Caco-2 (cell line): ENCODE data around the gene TNS1. TPM values are rescaled to one million over a fixed set of nuclear protein-coding genes. Genes with fewer than 3 reads are reported as not detected.
A peak's percentile ranks its signal among the peaks of the same experiment; 100 is the strongest.

Source experiments
- BruUV-seq: library from RNA; stranded (reverse); fragments of 400-500 nt; replicated peaks from 2 replicates; lab custom pipeline; 2021; lab: Mats Ljungman, UMichigan
- CTCF ChIA-PET: fragments of 300-600 bp; sonication (Branson Sonifier 250); formaldehyde crosslinking; loops from one replicate; lab custom pipeline; 2022; ENCODE audit warnings: antibody characterized with exemption; lab: Charles Lee
- POLR2A ChIA-PET: fragments of 300-600 bp; sonication (Branson Sonifier 250); formaldehyde crosslinking; loops from one replicate; lab custom pipeline; 2022; ENCODE audit warnings: antibody characterized with exemption; lab: Charles Lee
- DNase-seq, 2 experiments: peaks; one replicate each; pipeline versions ENCODE4 v3.0.0 to v3.0.0-alpha.2; 2020 to 2022
- H3K27me3 ChIP-seq: replicated peaks from 2 replicates; pipeline ENCODE4 v1.6.0; 2011; ENCODE audit warnings: low read length; ENCODE audit not compliant: control insufficient read depth, insufficient read depth
- H3K36me3 ChIP-seq: 2 replicates; pipeline ENCODE4 v1.5.1; 2011; ENCODE audit warnings: low read length; ENCODE audit not compliant: control insufficient read depth, insufficient read depth
- H3K4me1 ChIP-seq: fragments of 250-450 bp; sonication (Bioruptor Pico); 2 replicates; pipeline ENCODE4 v1.5.1; 2020; ENCODE audit warnings: mild to moderate bottlenecking
- H3K4me3 ChIP-seq: 2 replicates; pipeline ENCODE4 v1.5.1; 2011; ENCODE audit warnings: low read depth, mild to moderate bottlenecking, control low read depth, low read length
- H3K9me3 ChIP-seq: fragments of 250-450 bp; sonication (Bioruptor Pico); 2 replicates; pipeline ENCODE4 v1.5.1; 2020; ENCODE audit warnings: mild to moderate bottlenecking, moderate library complexity
- H3K27ac Mint-ChIP-seq: one replicate; pipeline ENCODE4 v1.8.0; 2022; ENCODE audit warnings: mixed read lengths; ENCODE audit not compliant: unreplicated experiment
- H3K27me3 Mint-ChIP-seq: one replicate; pipeline ENCODE4 v1.8.0; 2022; ENCODE audit warnings: mixed read lengths; ENCODE audit not compliant: insufficient read depth, unreplicated experiment
- H3K36me3 Mint-ChIP-seq: one replicate; pipeline ENCODE4 v1.8.0; 2022; ENCODE audit warnings: mild to moderate bottlenecking, mixed read lengths; ENCODE audit not compliant: insufficient read depth, unreplicated experiment
- H3K4me1 Mint-ChIP-seq: one replicate; pipeline ENCODE4 v1.8.0; 2022; ENCODE audit warnings: low read depth, mixed read lengths; ENCODE audit not compliant: unreplicated experiment
- H3K4me3 Mint-ChIP-seq: one replicate; pipeline ENCODE4 v1.8.0; 2022; ENCODE audit warnings: mild to moderate bottlenecking, moderate library complexity, mixed read lengths; ENCODE audit not compliant: unreplicated experiment
- H3K9me3 Mint-ChIP-seq: one replicate; pipeline ENCODE4 v1.8.0; 2022; ENCODE audit warnings: mixed read lengths; ENCODE audit not compliant: unreplicated experiment
- CTCF ChIP-seq, 2 experiments: fragments of 200-600 bp in 1 of 2; IDR thresholded peaks; 1 replicate in 1 of 2; 2 replicates in 1 of 2; pipeline versions ENCODE4 v1.5.1 to v1.8.0; 2011 to 2022; ENCODE audit warnings: antibody characterized with exemption in 1 of 2, control low read depth in 1 of 2, inconsistent platforms in 1 of 2, low read depth in 1 of 2, low read length in 1 of 2, mild to moderate bottlenecking in 1 of 2, moderate library complexity in 1 of 2; ENCODE audit not compliant: insufficient read depth in 1 of 2, severe bottlenecking in 1 of 2, unreplicated experiment in 1 of 2
- intact Hi-C: fragments of 100-400 bp; cut with micrococcal nuclease; formaldehyde crosslinking; loops from one replicate; pipeline ENCODE4 v1.10.0; 2022; ENCODE audit not compliant: unreplicated experiment
- total RNA-seq: library from RNA; stranded (reverse); gene quantifications from 2 replicates; pipeline ENCODE4 v1.2.3, GENCODE V29; 2022

The TNS1 gene
- total RNA-seq, 1 experiment from 2014 or later = 16.1 TPM

GRCh38 chr2:218009765-218010139 lies 7.0 kb upstream of the TNS1 start:
- H3K27me3 ChIP-seq = no peaks in the 10 kb centered on the region; the same call in 1 of the 2 replicates

GRCh38 chr2:218009231-218009630 lies 6.4 kb upstream of the TNS1 start:
- no peaks in the 10 kb centered on the region for H3K36me3 Mint-ChIP-seq
- Histone ChIP-seq H3K27me3 (no peaks in the 10 kb centered on the region; the same call in 1 of the 2 replicates), H3K4me1 (no peaks in the 10 kb centered on the region), H3K4me3 (peak overlapping the region; percentile 80), H3K9me3 (no peaks in the 10 kb centered on the region), H3K36me3 (no peaks in the 10 kb centered on the region)
- intact Hi-C loops = no loop called here
- TF ChIP-seq CTCF (IDR thresholded peaks at IDR 0.05; ENCODE audit: insufficient read depth in 1 of 2, low read depth in 1 of 2, low read length in 1 of 2, severe bottlenecking in 1 of 2, unreplicated experiment in 1 of 2) = no peak
- H3K27ac Mint-ChIP-seq = no peak overlapping the region
- H3K4me3 Mint-ChIP-seq = peak overlapping the region; percentile 75
- peaks cover 11% of the 10 kb centered on the region for H3K27me3 Mint-ChIP-seq
- no peak for DNase-seq
- H3K4me1 Mint-ChIP-seq = no peaks in the 10 kb centered on the region
- POLR2A ChIA-PET = no interaction called here
- BruUV-seq = no TSS peak
- H3K9me3 Mint-ChIP-seq = no peaks in the 10 kb centered on the region
- CTCF ChIA-PET = interaction anchor here (0.6 to 1.6 kb wide), 2 partner anchors 15 to 81 kb away, joined by 3 to 4 read pairs; no protein-coding TSS in a partner anchor

More at GRCh38 chr2:218009765-218010139, 7.0 kb upstream of the TNS1 start:
- Mint-ChIP-seq H3K9me3 (no peaks in the 10 kb centered on the region), H3K27ac (no peak overlapping the region), H3K4me1 (no peaks in the 10 kb centered on the region), H3K27me3 (peaks cover 13% of the 10 kb centered on the region), H3K36me3 (no peaks in the 10 kb centered on the region), H3K4me3 (peak overlapping the region; percentile 75)
- intact Hi-C loops = loop anchor here (1.0 kb wide), 1 partner anchor 25 kb away; no protein-coding TSS in a partner anchor
- DNase-seq = no peak
- BruUV-seq = no TSS peak
- H3K4me1 ChIP-seq = no peaks in the 10 kb centered on the region
- no peak for TF ChIP-seq CTCF (IDR thresholded peaks at IDR 0.05; ENCODE audit: insufficient read depth in 1 of 2, low read depth in 1 of 2, low read length in 1 of 2, severe bottlenecking in 1 of 2, unreplicated experiment in 1 of 2)
- peak overlapping the region; percentile 80 for H3K4me3 ChIP-seq
- POLR2A ChIA-PET = no interaction called here
- H3K36me3 ChIP-seq = no peaks in the 10 kb centered on the region
- CTCF ChIA-PET = interaction anchor here (0.6 to 1.6 kb wide), 2 partner anchors 16 to 81 kb away, joined by 3 to 4 read pairs; no protein-coding TSS in a partner anchor
- no peaks in the 10 kb centered on the region for H3K9me3 ChIP-seq

- no peak for TF ChIP-seq CTCF (IDR thresholded peaks at IDR 0.05; ENCODE audit: insufficient read depth in 1 of 2, low read depth in 1 of 2, low read length in 1 of 2, severe bottlenecking in 1 of 2, unreplicated experiment in 1 of 2)
- H3K27ac Mint-ChIP-seq = no peak overlapping the region
- no peaks in the 10 kb centered on the region for H3K9me3 ChIP-seq
- no peak overlapping the region for H3K4me3 ChIP-seq
- H3K9me3 Mint-ChIP-seq = no peaks in the 10 kb centered on the region
- no peaks in the 10 kb centered on the region for H3K36me3 Mint-ChIP-seq
- no peak for DNase-seq
- BruUV-seq = no TSS peak
- H3K27me3 Mint-ChIP-seq = peaks cover 11% of the 10 kb centered on the region
- no peaks in the 10 kb centered on the region for H3K4me1 ChIP-seq
- CTCF ChIA-PET = interaction anchor here (0.6 to 1.6 kb wide), 2 partner anchors 14 to 193 kb away, joined by 3 to 4 read pairs; no protein-coding TSS in a partner anchor
- H3K36me3 ChIP-seq = no peaks in the 10 kb centered on the region
- H3K27me3 ChIP-seq = no peaks in the 10 kb centered on the region; the same call in 1 of the 2 replicates
- POLR2A ChIA-PET = no interaction called here
- no peaks in the 10 kb centered on the region for H3K4me1 Mint-ChIP-seq
- H3K4me3 Mint-ChIP-seq = no peak overlapping the region
- intact Hi-C loops = no loop called here
These were observed 5.6 kb upstream of the TNS1 start for GRCh38 chr2:218008060-218009040.
